ENCODE measurements around the gene IRX2.

Gene IRX2

DNA sequence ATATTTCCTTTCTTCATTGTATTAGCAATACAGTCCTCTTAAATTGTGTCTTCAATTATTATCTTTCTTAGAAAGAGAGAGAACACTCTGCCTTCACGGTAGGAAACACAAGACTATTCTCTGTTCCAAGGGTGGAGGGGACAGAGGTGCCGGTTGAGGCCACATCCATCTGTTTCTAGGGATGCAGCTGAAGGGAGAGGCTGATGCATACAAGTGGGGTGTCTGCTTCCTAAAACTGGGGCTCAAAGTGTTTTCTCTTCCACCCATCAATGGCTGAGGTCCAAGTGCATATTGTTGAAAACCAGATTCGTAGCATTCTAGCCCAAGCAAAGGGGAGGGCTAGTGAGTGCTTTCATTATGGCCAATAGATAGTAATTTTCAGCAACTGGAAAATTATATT, 9.5 kb downstream of the IRX2 start:
- DNase-seq (ENCODE audit: low read depth) = no peak

DNA sequence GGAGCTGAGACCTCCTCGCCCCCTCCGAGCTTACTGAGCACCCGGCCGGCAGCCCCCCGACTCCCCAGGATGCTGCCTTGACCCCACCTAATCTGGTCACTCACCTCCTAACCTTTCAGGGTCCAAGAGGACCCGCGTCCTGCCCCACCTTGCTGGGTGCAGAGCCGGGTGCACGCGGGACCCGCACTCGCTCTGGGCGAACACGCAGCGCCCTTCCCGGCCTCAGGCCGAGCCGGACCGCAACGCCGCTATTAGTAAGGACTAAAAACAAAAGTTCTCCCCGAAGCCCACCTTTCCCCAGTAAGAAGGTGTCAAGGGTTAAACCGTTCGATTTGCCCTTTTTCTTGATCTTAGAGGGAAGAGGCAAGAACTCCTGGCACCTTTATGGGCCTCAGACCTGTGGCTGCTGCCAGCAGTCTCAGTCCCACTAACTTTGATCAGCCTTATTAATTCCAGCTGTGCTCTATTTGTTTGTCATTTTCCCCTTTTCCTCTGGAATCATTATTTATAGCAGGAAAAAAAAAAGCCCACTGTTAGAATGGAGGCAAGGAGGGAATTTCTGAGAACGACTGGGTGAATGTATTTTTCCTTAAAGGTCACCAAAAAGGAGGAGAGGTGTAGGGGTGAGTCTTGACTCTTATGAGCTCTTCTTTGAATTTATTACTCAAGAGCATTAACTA, 10.5 kb downstream of the IRX2 start:
- DNase-seq (ENCODE audit: low read depth) = no peak

DNA sequence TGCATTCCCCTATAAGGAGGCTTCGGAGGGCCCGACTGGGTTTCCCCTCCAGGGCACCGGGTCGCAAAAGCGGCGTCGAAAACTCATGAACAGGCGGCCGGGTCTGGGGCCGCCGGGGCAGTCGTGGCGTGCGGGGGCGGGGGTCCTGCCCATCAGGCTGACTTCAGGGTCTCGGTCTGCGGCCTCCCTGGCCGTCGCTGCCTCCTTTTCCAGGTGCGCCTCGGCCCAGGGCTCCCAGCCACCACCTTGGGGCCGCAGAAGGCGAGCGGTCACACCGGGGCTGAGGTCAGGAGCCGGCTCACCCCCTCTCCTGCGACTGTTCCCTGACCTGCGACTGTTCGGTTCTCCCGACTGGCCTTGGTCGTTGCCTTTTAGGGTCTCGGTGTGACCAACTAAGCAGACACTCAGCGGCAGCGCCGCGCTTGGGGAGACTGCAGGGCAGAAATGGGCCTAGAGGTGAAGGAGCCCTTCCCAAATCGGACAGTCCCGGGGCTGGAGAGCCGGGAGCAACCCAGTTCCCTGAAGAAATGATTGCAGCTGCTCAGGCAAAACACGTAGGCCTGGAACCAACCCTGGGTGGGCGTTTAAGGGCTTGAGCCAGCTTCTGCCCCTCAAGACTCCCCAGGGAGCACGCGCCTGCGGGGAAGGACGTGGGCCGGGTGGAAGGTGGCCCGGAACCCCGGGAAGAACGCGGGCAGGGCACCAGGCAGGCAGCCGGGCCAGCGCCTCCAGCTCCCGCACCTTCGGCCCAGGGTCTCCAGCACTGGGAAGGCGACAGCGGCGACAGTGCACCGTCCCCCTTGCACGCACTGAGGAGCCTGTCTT, 11.2 kb downstream of the IRX2 start:
- no peak for DNase-seq (ENCODE audit: low read depth)

DNA sequence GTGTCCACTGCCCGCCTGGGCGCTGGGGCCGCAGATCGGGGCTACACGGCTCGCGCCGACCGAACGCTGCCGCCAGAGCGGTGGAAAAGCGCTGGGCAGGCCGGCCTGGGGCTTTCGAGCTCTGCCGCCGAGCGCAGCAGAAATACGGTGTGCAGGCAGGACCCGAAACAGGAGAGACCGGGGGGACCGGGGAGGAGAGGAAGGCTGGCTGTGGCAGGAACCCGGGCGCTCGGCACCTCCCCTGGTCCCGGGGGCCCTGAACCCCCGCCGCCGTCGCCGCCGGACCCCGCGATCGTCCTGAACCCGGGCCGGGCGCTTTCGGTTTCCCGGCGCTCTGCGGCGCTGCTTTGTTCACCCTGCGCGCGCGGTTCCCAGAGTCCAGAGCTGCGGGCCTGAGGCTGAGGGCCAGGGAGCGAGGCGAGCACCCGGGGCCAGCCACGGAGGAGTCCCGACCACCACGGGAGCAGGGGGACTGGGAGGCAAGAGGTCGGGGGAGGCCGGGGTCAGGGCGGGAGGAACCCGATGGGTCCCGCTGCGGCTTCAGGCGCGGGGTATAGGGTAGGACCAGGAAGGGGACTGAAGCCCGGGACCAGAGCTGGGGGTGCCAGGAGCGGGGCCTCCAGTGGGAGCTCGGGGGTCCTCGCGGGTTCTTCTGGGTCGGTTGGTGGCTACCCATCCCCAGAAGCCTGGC, 12.0 kb downstream of the IRX2 start:
- peak; percentile 28 for DNase-seq (ENCODE audit: low read depth)

DNA sequence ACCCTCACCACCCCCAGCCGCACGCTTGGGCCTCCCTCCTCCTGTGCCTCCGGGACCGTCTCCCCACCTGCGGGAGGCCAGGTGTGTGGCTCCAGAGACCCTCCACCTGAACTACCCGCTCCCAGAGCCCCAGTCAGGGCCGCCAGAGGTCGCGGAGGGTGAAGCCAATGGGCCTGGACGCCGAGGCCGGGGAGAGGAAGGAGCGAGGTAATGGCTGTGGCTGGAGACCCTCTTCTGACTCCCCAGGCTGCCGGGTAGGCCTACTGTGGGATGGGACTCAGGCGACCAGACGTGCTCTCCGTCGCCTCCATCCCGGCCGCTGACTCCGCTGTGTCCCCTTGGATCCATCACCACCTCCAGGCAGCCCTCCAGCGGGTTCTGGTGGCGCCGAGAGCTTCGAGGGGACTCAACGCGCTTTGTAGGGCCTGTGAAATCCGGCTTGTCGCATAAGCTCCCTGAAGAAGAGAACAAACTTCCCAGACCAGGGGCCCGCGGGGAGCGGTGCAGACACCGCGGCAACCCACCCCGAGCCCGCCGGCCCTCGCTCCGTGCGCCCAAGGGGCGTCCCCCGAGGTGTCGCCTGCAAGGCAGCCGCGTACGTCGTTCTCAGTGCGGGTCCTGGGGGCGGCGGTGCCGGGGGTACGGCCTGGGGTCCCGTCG, 12.6 kb downstream of the IRX2 start:
- no peak for DNase-seq (ENCODE audit: low read depth)

DNA sequence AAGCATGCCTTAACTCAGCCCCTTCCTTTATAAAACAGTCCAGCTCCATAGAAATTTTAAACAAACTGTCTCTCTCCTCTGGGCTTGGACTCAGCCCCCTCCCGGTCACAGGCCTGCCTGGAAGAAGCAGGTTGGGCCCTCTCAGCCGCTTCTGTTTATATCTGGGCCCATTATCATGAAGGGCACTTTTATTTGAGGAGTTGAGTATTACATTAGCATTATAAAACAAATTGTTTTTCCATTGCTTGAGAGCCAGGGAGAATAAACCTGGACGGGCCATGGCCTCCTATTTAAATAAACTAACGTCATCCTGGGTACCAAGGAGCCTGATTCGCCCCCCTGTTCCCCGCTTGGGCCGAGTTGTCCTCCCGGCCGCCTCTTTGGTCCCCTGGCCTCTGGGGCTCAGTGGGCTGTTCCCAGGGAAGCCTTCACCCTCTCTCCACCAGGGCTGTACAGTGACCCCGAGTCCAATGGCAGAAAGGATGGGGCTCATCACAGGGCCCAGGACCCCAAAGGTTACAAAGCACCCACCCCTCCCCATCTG, 13.2 kb downstream of the IRX2 start:
- DNase-seq (ENCODE audit: low read depth) = no peak

DNA sequence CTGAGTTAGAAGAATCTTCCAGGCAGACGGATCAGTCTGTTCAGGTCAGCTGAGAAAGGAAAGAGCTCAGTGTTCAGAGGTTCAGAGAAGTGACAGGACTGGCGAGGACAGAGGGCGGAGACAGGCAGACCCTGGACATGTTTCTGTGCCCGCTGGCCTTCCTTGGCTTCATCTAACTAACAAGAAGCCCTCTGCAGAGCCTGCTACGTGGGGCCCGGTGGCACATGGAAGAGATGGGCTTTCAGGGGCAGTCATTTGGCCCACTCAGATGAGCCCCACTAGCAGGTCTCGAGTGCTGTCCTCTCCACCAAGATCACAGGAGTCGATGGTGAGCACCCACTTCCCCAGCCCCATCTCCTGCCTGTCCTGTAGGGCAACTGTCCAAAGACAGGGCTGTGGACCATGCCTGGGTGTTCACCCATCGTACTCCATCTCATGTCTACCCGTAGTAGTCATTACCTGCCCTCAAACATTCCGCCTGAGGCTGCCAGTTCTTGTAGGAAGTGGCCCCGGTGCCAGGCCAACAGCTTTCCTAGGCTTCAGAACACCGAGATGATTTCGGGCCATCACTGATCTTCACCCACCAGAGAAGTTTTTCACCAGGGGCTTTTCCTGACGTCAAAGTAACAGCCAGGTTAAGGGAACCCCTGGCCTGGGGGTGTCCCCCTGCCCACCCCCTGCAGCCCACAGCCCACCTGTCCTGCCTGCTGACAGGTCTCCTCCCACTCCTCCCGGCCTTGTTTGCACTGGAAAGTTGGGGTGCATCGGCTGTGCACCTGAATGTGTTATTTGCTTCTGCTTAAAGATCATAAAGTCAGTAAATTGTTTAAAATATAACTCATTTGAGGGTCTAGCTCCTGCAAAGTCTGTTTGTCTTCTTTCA, 14.0 kb downstream of the IRX2 start:
- DNase-seq (ENCODE audit: low read depth) = no peak

DNA sequence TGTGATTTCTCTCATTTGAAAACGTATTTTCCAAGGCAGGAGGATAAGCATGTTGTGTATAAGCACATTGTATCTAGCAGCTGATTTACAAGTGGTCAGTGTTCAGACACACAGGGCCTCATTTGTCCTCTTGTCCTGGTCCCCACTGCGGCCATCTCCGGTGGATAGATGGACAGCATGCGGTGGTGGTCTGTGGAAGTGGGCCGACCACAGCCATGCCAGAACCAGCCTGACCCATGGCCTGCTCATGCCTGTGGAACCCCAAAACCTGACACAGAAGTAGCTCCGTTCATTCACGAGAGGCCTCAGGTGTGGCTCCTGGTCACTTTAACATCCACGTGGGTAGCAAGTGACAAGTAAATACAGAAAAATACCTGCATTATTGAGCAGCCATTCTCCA, 14.6 kb downstream of the IRX2 start:
- no peak for DNase-seq (ENCODE audit: low read depth)

DNA sequence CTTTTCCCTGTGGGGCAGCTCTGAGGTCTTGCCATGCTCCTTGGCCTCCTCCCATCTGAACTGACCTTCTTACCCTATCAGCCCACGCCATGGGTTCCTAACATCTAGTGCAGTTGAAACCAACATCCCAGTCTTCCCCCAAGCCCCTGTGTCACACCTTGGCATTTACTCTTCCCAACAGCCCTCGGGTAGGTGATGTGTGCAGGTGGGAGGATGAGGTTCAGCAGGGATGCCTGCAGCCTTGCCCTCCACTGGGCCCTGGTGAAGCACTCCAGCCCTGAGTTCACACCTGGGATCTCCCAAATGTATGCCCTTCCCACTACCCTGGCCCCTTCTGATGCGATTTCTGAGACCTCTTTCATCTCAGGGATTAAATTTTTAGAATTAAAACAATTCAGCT, 15.5 kb downstream of the IRX2 start:
- no peak for DNase-seq (ENCODE audit: low read depth)

DNA sequence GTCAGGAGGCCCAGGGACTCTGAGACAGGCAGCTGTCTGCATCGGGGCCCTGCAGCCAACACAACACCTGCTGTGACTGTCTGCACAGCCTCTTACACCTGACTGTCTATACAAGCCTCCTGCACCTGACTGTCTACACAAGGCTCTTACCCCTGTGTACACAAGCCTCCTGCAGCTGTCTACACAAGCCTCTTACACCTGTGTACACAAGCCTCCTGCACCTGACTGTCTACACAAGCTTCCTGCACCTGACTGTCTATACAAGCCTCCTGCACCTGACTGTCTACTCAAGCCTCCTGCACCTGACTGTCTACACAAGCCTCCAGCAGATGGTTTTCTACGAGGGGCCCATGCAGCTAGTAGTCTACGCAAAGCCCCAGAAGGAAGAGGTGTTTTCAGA, 18.6 kb downstream of the IRX2 start:
- no peak for DNase-seq (ENCODE audit: low read depth)

DNA sequence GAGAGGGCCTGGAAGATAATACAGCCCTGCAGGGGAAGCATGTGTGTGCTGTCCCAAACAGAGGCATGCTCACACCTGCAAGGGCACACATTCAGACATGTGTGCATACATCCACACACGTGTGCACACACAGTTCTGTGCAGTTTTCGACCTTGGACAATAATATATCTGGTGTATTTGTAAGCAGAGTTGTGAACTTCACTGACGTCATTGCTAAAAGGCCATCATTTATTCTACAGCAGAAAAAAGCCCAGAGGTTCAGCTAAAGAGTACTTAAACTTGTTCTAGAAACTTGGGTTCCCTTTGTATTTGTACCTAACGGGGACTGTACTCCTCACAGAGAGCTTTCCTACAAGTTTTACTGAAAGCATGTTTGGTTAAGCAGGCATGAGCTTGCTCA, 19.5 kb downstream of the IRX2 start:
- DNase-seq (ENCODE audit: low read depth) = no peak

DNA sequence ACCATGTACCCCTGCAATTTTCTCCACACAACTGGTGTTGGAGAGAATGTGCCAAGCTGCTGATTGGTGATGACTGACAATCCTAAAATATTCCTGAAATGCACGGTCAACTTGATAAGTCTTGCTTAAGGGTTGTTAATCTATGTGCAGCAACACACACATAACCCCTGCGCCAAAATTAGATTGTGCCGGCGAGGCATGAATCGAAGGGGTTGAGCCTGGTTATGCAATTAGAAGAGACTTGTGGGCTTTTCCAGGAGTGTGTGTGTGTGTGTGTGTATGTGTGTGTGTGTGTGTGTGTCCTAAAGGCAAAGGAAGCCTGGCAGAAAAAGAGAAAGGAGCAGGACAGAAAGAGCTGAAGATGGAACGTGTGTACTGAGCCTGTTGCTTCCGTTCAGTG, 22.3 kb downstream of the IRX2 start:
- DNase-seq (ENCODE audit: low read depth) = no peak

DNA sequence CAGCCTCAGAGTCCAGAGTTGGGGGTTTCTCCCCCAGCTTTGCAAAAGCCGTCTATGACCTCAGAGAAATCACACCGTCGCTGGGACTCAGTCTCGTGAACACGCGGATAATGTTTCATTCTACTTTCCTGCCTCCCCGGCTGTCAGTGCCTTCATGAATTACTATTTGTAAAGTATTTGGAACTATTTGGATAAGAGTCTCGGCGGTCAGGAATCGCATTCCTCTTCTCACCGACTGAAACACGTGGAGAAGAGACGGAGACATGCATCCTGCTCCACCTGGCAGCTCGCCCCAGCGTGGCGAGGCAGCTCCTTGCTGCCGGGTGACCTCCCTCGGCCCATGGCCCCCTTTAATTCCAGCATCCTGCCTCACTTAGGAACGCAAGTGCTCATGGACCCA, 23.9 kb downstream of the IRX2 start:
- DNase-seq (ENCODE audit: low read depth) = no peak

DNA sequence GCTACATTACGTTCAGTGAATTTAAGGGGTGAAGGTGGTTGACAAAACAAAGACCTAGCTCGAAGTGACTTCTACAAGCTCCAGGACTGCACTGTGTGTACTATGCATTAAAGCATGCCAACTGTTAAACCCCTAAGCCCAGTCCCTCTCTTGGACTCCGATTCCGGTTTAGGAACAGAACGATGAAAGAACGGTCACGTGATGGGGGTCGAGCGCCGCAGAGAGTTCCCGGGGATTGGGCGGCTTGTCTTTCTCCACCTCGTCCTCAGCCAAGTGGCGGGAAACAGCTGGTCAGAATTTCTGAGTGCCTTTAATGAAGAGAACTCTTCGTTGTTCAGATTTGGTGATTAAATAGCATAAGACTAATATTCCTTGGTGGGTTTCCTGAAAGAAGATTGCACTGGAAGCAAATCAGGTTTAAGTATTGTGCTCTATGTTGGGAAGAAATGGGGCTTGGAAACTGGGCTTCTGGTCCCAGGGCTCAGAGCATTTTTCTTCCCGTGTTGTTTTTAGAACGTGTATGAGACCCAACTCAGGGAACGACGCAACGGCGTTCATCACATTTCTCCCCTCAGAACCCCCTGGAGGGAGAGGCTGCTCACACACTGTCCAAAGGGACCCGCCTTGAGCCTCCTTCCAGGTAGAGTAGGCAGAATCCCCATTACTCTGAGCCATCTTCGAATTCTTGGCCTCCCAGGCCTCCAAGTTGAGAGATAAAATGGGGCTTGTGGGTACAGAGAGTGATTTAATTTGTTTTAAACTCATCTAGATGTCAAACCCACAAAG, 25.3 kb downstream of the IRX2 start:
- no peak for DNase-seq (ENCODE audit: low read depth)

DNA sequence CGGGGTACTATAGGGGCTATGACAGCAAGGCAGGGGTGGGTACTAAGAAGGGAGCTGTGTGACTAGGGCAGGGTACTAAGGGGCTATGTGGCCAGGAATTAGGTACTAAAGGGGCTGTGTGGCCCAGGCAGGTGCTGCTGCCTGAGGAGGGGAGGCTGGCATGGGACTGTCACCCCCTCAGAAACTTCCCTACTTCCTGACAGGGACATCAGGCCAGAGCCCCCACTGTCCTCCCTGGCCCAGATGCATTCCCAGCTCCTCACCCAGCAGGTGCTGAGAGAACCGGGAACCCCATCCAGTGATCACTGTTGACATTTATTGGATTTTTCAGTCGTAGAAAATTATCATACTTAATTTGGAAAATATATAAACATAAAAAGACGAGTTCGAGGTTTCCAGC, 26.6 kb downstream of the IRX2 start:
- no peak for DNase-seq (ENCODE audit: low read depth)

DNA sequence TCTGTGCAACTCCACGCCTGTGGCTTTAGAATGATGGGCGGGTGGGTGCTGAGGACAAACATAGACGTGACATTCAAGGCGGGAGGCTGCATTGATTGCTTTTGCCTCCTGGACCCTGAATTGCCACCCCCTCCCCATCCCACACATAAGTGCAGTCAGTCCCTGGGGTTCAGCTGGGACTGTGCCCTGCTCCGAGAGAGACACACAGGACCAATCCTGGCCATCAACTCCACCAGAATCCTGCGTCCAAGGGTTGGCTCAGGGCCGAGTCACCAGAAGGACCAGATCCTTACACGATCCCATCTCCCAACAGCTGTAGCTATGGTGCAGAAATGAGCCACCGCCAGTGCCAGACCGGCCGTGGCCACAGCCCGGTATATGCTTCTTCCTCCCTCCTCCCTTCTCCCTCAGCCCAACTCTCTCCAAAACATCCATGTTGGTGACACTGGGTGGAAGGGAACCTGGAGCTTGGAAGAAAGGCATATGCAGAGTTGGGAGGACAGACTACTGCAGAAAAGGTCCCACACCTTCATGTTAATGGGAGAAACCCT, 27.4 kb downstream of the IRX2 start:
- DNase-seq (ENCODE audit: low read depth) = no peak

DNA sequence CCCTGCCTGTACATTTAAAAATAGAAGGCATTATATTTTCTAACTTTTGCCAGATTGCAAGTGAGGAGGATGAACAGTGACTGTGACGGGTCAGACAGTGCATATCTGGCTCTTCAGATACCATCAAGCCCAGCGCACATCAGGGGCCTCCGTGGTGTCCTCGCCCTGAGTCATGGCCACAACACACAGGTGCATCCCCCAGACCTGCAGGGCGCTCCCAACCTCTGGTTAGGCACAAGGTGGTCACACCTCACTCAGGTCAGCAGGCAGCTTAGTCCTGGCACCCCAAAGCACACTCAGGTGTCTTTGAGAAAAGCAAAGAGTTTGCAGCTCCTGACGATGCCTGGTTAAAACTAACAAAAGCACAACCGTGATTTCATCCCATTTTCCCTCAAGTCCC, 28.6 kb downstream of the IRX2 start:
- DNase-seq (ENCODE audit: low read depth) = no peak

DNA sequence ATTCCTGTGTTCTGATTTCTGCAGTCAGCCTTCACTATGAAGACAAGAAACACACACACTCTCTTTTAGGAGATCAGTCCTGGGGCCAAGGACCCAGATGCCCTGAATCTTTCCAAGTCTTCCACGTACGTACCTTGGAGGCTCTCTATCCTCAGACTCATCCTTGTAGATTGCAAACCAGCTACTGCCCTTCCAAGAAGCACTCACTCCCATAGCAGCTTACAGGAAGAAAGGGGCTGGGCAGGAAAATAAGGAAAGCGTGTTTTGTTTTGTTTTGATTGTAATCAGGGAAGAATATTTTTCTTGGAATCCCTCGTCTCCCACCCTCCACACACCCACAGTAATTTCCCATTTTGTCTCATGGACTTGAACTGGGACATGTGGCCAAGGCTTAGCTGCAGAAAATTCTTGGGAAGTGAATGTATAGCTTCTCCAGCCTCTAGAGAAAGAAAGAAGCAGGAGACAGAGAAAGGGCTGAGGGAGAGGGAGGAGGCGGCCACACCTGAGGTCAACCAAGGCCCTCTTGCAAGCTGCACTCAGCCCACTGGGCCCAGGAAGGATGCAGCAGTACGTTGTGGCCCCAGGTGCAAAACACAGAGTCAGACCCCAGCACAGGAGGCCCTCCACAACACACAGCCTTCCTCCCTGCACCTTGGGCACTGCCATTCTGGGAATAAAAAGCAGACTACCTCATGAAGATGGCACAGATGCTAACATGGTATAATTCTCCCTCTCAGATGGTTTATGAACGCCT, 29.9 kb downstream of the IRX2 start:
- no peak for DNase-seq (ENCODE audit: low read depth)

DNA sequence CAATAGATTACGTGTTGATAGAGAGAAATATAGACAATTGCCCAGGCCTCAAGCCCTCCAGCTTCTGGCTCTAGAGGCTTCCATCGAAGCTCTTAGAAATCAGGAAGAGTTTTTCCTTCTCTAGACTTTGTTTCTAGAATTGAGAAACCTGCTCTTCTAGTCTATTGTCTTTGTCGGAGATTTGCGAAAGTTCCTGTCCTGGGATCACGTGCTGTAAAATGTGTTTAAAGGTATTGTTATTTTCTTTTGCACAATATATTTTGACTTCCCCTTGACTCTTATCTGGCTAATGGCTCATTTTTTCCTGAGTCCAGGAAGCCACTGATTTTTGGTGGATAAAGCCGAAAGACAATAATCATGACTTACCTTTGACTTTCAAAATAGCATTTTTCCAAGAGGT, 32.1 kb downstream of the IRX2 start:
- DNase-seq (ENCODE audit: low read depth) = no peak

DNA sequence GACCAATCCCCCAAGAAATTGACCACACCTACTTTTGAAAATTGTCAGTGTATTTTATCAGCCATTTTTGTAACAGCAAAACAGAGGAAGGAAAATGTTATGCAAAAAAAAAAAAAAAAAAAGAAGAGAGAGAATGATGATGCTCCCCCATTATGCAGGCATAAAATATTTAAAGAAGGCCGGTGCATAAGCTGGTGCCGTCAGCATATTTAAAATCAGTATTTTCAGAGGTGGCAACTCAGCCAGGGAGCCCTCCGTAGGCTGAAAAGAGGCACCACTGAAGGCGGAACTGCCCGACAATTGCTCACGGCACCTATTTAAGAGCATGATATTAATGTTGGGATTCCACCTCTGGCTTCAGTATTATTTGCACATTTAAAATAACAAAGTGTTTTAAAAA, 33.4 kb downstream of the IRX2 start:
- DNase-seq (ENCODE audit: low read depth) = no peak
